ENCODE results near the gene MED15.

MED15 gene

GRCh38 chr22:20630873-20631617 lies 123.6 kb downstream of the MED15 start:
- DNase-seq: no peak

- no peak for DNase-seq
These were observed 124.7 kb downstream of the MED15 start for GRCh38 chr22:20632082-20632481.

GRCh38 chr22:20632518-20632917 lies 125.1 kb downstream of the MED15 start:
- no peak for DNase-seq

- DNase-seq: no peak
These were observed 127.3 kb downstream of the MED15 start for GRCh38 chr22:20634560-20635226.

GRCh38 chr22:20635227-20635591 lies 127.8 kb downstream of the MED15 start:
- DNase-seq: no peak

- no peak for DNase-seq
These were observed 128.8 kb downstream of the MED15 start for GRCh38 chr22:20636075-20636812.

- no peak for DNase-seq
These were observed 129.5 kb downstream of the MED15 start for GRCh38 chr22:20636945-20637344.
